Measurements from ENCODE around the gene POLR2F.

DNA sequence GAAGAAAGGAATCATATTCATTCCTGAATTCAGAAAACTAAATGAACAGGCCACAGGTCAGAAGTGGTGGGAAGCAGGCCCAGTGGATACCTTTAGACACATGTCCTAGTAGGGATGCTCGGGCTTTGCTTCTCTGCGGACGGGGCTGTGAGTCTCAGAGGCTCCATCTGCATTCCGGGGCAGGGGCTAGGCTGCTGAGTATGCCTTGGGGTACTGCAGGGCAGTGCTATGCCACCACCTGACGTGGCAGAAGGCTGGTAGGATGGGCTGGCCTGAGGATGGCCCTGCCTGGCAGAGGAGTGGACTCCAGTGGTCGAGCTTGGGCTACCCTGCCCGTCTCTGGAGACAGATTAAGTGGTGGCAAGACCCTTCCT, 9.7 kb upstream of the POLR2F start:
- TF ChIP-seq, protein P1, sequence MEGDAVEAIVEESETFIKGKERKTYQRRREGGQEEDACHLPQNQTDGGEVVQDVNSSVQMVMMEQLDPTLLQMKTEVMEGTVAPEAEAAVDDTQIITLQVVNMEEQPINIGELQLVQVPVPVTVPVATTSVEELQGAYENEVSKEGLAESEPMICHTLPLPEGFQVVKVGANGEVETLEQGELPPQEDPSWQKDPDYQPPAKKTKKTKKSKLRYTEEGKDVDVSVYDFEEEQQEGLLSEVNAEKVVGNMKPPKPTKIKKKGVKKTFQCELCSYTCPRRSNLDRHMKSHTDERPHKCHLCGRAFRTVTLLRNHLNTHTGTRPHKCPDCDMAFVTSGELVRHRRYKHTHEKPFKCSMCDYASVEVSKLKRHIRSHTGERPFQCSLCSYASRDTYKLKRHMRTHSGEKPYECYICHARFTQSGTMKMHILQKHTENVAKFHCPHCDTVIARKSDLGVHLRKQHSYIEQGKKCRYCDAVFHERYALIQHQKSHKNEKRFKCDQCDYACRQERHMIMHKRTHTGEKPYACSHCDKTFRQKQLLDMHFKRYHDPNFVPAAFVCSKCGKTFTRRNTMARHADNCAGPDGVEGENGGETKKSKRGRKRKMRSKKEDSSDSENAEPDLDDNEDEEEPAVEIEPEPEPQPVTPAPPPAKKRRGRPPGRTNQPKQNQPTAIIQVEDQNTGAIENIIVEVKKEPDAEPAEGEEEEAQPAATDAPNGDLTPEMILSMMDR (IDR thresholded peaks at IDR 0.05), result no peak
- no peak for TF ChIP-seq POLR2A (IDR thresholded peaks at IDR 0.05)
